HepG2 (cell line): ENCODE data around the gene FAF2. TPM values are rescaled to one million over a fixed set of nuclear protein-coding genes. Genes with fewer than 3 reads are reported as not detected.

Experiments used
- DR1 ChIP-seq: sonication (generic); formaldehyde crosslinking; IDR thresholded peaks from 2 replicates; pipeline ENCODE4 v1.8.0; 2021; ENCODE audit warnings: mild to moderate bottlenecking, missing genetic modification reagents, inconsistent platforms
- FOXK2 ChIP-seq: fragments of 450-650 bp; IDR thresholded peaks from 2 replicates; pipeline ENCODE4 v1.6.1; 2016
- KMT2B ChIP-seq: IDR thresholded peaks from 2 replicates; pipeline ENCODE4 v1.6.1; 2016; ENCODE audit warnings: missing genetic modification reagents, missing compliant biosample characterization
- MED8 ChIP-seq: sonication (generic); formaldehyde crosslinking; IDR thresholded peaks from 2 replicates; pipeline ENCODE4 v1.8.1; 2023; ENCODE audit warnings: mild to moderate bottlenecking, missing genetic modification reagents; ENCODE audit not compliant: insufficient replicate concordance
- RBM22 ChIP-seq: fragments of 200-400 bp; formaldehyde crosslinking; optimal IDR thresholded peaks from 2 replicates; pipeline ENCODE3; 2017; ENCODE audit warnings: mild to moderate bottlenecking, low read length, moderate library complexity
- REXO4 ChIP-seq: sonication (generic); formaldehyde crosslinking; IDR thresholded peaks from 2 replicates; pipeline ENCODE4 v1.8.0; 2022; ENCODE audit warnings: missing genetic modification reagents, mild to moderate bottlenecking, borderline replicate concordance
- SOX13 ChIP-seq, 3 experiments: fragments of 450-650 bp in 1 of 3; sonication (generic) in 1 of 3; formaldehyde crosslinking in 1 of 3; IDR thresholded peaks in 2 of 3; conservative IDR thresholded peaks in 1 of 3; 2 replicates each; pipeline versions ENCODE4 v1.5.0 to v1.6.1; 2016 to 2020; ENCODE audit warnings: antibody characterized with exemption in 1 of 3, mild to moderate bottlenecking in 1 of 3, missing compliant biosample characterization in 1 of 3, missing genetic modification reagents in 1 of 3, moderate library complexity in 1 of 3
- STAG1 ChIP-seq: sonication (generic); formaldehyde crosslinking; IDR thresholded peaks from 2 replicates; pipeline ENCODE4 v1.4.0; 2020; ENCODE audit warnings: missing genetic modification reagents
- TGIF2 ChIP-seq: IDR thresholded peaks from 2 replicates; pipeline ENCODE4 v1.6.1; 2016; ENCODE audit warnings: control low read depth, missing compliant biosample characterization
- ZNF382 ChIP-seq: sonication (generic); formaldehyde crosslinking; IDR thresholded peaks from 2 replicates; pipeline ENCODE4 v1.5.0; 2020; ENCODE audit warnings: missing genetic modification reagents, mild to moderate bottlenecking, borderline replicate concordance
- ZNF678 ChIP-seq: sonication (generic); formaldehyde crosslinking; IDR thresholded peaks from 2 replicates; pipeline ENCODE4 v1.4.0; 2020; ENCODE audit warnings: mild to moderate bottlenecking, missing genetic modification reagents
- polyA plus RNA-seq, 8 experiments: library from polyadenylated mRNA; depleted of rRNA in 3 of 8; stranded (reverse) in 7 of 8; unstranded in 1 of 8; fragments of >200 nt; fragmentation: Illumina TruSeq in 4 of 8; extraction: Trizol in 4 of 8; gene quantifications; 2 replicates each; pipeline versions ENCODE4 v1.2.1 to v1.2.3, GENCODE V29; 2011 to 2016; ENCODE audit warnings: low read depth in 4 of 8, missing spikeins in 1 of 8, mixed read lengths in 1 of 8; ENCODE audit not compliant: insufficient read depth in 1 of 8
- total RNA-seq, 5 experiments: library from RNA; depleted of rRNA; stranded (reverse); fragments of >200 nt; fragmentation: Illumina TruSeq; extraction: Trizol; gene quantifications; 2 replicates each; pipeline ENCODE4 v1.2.3, GENCODE V29; 2016; ENCODE audit warnings: low read depth in 1 of 5
- TF ChIP-seq, protein P1 (sequence below): IDR thresholded peaks from 2 replicates; pipeline ENCODE4 v1.6.1; 2012; ENCODE audit warnings: low read length, improper control_type of control experiment
- TF ChIP-seq, protein P2 (sequence below): sonication (generic); formaldehyde crosslinking; IDR thresholded peaks from 2 replicates; pipeline ENCODE4 v1.9.0; 2021; ENCODE audit warnings: mild to moderate bottlenecking, missing genetic modification reagents
- TF ChIP-seq, protein P3 (sequence below): IDR thresholded peaks from 2 replicates; pipeline ENCODE4 v1.6.1; 2016; ENCODE audit warnings: missing biosample characterization, missing genetic modification reagents, low read depth
- TF ChIP-seq, protein P4 (sequence below): sonication (generic); formaldehyde crosslinking; IDR thresholded peaks from 2 replicates; pipeline ENCODE4 v1.5.1; 2020; ENCODE audit warnings: mild to moderate bottlenecking, missing genetic modification reagents, moderate library complexity

FAF2 gene
- total and polyA plus RNA-seq, 2 of the 13 experiments (the other 11 are each of a cell fraction or from before 2014, with no cell fraction given): 27.8 to 34.3 TPM

DNA sequence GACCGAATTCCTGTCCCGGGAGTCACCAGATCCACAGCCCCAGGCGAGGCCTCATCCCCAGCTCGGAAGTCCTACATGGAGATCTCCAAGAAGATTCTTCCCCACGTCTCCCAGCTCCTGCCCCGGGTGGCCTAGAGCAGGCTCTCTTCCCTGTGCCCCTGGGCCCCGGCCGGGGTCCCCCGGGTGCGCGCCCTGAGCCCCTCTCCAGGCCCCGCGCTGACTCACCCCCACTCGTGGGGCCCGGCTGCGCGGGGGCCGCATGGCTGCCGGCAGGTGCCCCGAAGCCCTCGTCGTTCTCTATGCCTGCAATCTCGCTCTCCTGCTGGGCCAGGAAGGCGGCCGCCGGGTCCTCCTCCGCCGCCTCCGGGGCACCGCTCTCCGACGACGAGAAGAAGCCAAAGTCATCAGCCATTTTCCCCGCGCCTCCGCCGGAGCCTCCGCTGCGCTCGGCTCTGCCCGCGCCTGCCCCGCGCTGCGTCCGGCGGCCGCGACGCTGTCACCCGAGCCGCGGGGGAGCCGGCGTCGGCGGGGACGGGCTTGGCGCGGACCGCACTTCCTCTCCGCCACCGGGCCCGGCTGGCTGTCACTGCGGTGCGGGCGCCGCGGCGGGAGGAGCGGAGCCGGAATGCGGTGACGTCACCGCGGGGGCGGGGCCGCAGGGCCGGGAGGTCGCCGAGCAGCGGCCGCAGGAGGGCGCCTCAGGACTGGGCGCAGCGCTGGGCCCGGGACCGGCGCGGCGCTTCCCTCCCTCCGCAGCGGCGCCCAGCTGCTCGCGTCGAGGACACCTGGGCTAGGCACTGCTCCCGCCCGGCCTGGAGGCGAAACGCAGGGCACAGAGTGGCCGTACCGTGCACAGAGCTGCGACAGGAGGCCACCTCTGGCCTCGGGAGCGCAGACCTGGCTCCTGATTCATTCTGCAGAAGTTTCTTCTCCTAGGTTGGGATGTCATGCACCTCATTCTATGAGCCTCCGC lies 31.9 kb upstream of the FAF2 start, which contains the start of gene CLTB (continued):
- TF ChIP-seq MED8 (CRISPR knock-in tag): no peak
- TF ChIP-seq RBM22: no peak
- TF ChIP-seq SOX13 (IDR thresholded peaks at IDR 0.05): no peak
- TF ChIP-seq SOX13 (CRISPR knock-in tag; conservative IDR thresholded peaks at IDR 0.05 in 1 of 2, IDR thresholded peaks at IDR 0.05 in 1 of 2): no peak
- TF ChIP-seq ZNF678 (CRISPR knock-in tag): no peak
- TF ChIP-seq, protein P1, sequence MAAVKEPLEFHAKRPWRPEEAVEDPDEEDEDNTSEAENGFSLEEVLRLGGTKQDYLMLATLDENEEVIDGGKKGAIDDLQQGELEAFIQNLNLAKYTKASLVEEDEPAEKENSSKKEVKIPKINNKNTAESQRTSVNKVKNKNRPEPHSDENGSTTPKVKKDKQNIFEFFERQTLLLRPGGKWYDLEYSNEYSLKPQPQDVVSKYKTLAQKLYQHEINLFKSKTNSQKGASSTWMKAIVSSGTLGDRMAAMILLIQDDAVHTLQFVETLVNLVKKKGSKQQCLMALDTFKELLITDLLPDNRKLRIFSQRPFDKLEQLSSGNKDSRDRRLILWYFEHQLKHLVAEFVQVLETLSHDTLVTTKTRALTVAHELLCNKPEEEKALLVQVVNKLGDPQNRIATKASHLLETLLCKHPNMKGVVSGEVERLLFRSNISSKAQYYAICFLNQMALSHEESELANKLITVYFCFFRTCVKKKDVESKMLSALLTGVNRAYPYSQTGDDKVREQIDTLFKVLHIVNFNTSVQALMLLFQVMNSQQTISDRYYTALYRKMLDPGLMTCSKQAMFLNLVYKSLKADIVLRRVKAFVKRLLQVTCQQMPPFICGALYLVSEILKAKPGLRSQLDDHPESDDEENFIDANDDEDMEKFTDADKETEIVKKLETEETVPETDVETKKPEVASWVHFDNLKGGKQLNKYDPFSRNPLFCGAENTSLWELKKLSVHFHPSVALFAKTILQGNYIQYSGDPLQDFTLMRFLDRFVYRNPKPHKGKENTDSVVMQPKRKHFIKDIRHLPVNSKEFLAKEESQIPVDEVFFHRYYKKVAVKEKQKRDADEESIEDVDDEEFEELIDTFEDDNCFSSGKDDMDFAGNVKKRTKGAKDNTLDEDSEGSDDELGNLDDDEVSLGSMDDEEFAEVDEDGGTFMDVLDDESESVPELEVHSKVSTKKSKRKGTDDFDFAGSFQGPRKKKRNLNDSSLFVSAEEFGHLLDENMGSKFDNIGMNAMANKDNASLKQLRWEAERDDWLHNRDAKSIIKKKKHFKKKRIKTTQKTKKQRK: no peak
- TF ChIP-seq, protein P2, sequence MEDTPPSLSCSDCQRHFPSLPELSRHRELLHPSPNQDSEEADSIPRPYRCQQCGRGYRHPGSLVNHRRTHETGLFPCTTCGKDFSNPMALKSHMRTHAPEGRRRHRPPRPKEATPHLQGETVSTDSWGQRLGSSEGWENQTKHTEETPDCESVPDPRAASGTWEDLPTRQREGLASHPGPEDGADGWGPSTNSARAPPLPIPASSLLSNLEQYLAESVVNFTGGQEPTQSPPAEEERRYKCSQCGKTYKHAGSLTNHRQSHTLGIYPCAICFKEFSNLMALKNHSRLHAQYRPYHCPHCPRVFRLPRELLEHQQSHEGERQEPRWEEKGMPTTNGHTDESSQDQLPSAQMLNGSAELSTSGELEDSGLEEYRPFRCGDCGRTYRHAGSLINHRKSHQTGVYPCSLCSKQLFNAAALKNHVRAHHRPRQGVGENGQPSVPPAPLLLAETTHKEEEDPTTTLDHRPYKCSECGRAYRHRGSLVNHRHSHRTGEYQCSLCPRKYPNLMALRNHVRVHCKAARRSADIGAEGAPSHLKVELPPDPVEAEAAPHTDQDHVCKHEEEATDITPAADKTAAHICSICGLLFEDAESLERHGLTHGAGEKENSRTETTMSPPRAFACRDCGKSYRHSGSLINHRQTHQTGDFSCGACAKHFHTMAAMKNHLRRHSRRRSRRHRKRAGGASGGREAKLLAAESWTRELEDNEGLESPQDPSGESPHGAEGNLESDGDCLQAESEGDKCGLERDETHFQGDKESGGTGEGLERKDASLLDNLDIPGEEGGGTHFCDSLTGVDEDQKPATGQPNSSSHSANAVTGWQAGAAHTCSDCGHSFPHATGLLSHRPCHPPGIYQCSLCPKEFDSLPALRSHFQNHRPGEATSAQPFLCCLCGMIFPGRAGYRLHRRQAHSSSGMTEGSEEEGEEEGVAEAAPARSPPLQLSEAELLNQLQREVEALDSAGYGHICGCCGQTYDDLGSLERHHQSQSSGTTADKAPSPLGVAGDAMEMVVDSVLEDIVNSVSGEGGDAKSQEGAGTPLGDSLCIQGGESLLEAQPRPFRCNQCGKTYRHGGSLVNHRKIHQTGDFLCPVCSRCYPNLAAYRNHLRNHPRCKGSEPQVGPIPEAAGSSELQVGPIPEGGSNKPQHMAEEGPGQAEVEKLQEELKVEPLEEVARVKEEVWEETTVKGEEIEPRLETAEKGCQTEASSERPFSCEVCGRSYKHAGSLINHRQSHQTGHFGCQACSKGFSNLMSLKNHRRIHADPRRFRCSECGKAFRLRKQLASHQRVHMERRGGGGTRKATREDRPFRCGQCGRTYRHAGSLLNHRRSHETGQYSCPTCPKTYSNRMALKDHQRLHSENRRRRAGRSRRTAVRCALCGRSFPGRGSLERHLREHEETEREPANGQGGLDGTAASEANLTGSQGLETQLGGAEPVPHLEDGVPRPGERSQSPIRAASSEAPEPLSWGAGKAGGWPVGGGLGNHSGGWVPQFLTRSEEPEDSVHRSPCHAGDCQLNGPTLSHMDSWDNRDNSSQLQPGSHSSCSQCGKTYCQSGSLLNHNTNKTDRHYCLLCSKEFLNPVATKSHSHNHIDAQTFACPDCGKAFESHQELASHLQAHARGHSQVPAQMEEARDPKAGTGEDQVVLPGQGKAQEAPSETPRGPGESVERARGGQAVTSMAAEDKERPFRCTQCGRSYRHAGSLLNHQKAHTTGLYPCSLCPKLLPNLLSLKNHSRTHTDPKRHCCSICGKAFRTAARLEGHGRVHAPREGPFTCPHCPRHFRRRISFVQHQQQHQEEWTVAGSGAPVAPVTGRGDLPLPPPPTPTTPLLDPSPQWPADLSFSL (CRISPR knock-in tag): no peak
- no peak for TF ChIP-seq REXO4 (CRISPR knock-in tag)
- peak; percentile 92 for TF ChIP-seq STAG1
- no peak for TF ChIP-seq FOXK2
- TF ChIP-seq, protein P3, sequence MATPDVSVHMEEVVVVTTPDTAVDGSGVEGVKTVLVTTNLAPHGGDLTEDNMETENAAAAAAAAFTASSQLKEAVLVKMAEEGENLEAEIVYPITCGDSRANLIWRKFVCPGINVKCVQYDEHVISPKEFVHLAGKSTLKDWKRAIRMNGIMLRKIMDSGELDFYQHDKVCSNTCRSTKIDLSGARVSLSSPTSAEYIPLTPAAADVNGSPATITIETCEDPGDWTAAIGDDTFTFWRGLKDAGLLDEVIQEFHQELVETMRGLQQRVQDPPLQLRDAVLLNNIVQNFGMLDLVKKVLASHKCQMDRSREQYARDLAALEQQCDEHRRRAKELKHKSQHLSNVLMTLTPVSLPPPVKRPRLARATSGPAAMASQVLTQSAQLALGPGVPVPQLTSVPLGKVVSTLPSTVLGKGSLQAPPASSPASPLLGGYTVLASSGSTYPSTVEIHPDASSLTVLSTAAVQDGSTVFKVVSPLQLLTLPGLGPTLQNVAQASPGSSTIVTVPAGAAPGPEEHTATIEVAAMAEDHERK (CRISPR knock-in tag): no peak
- no peak for TF ChIP-seq ZNF382 (CRISPR knock-in tag)
- peak; percentile 51; the same call in 1 of the 2 replicates for TF ChIP-seq DR1 (CRISPR knock-in tag)
- peak; percentile 32; the same call in 1 of the 2 replicates for TF ChIP-seq TGIF2 (CRISPR knock-in tag)
- TF ChIP-seq, protein P4, sequence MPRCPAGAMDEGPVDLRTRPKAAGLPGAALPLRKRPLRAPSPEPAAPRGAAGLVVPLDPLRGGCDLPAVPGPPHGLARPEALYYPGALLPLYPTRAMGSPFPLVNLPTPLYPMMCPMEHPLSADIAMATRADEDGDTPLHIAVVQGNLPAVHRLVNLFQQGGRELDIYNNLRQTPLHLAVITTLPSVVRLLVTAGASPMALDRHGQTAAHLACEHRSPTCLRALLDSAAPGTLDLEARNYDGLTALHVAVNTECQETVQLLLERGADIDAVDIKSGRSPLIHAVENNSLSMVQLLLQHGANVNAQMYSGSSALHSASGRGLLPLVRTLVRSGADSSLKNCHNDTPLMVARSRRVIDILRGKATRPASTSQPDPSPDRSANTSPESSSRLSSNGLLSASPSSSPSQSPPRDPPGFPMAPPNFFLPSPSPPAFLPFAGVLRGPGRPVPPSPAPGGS (CRISPR knock-in tag): peak; percentile 79
- TF ChIP-seq KMT2B (CRISPR knock-in tag): peak; percentile 62
